HAP-1 (cell line): ENCODE results near the gene SYT14.
"Not testable (repeated sequence)": the region's sequence is repeated elsewhere in the genome, so short reads cannot be mapped to it uniquely, and the experiment has no call there.

ENCODE experiments used
- DNase-seq, 2 experiments: peaks; one replicate each; pipeline ENCODE4 v3.0.0-alpha.2; 2016 to 2020; ENCODE audit warnings: low spot score in 2 of 2
- H3K27me3 ChIP-seq: fragments of 250-450 bp; sonication (Bioruptor Pico); 2 replicates; pipeline ENCODE4 v1.5.1; 2020; ENCODE audit warnings: low read depth, mild to moderate bottlenecking, moderate library complexity
- H3K36me3 ChIP-seq: fragments of 250-450 bp; sonication (Bioruptor Pico); replicated peaks from 2 replicates; pipeline ENCODE4 v1.5.1; 2020; ENCODE audit warnings: mild to moderate bottlenecking
- H3K4me1 ChIP-seq: fragments of 250-450 bp; sonication (Bioruptor Pico); 2 replicates; pipeline ENCODE4 v1.5.1; 2020; ENCODE audit warnings: mild to moderate bottlenecking
- H3K4me3 ChIP-seq: fragments of 250-450 bp; sonication (Bioruptor Pico); 2 replicates; pipeline ENCODE4 v1.5.1; 2020; ENCODE audit warnings: mild to moderate bottlenecking, moderate library complexity
- H3K9me3 ChIP-seq: fragments of 250-450 bp; sonication (Bioruptor Pico); 2 replicates; pipeline ENCODE4 v1.5.1; 2020; ENCODE audit warnings: mild to moderate bottlenecking, moderate library complexity
- in situ Hi-C: fragments of 300-500 bp; cut with MboI; formaldehyde crosslinking; loops from 3 replicates; pipeline ENCODE4 v1.14.3; 2020; ENCODE audit warnings: low sequenced_read_pairs, inconsistent platforms, mixed read lengths

SYT14 gene

DNA sequence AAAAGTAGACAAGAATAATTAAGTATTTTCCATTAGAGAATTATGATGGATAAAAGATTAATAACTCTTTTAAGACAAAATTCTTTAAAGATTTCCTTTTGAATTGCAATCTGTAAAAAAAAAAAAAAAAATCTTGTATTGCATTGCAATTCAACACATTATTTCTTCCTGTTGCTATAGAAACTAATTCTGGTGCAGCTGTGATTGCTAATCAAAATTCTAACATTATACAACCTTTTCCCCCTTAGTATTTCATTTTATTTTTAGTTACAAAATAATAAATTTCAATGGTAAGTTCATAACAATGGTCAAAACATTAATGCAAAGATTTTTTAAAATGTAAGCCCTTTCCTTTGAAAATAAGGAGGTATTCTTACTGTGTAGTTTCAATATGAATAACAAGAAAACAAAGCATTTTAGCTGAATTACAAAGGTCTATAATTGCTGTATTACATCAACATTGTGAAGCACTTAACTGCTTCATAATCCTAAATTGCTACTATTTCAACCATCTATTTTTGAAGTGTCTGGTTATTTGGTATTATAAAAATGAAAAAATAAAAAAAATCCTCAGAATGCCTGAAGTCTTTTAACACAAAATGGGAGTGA lies 135.0 kb downstream of the SYT14 start:
- peaks cover 10% of the 10 kb centered on the region for H3K27me3 ChIP-seq
- no peaks in the 10 kb centered on the region for H3K36me3 ChIP-seq
- H3K9me3 ChIP-seq = no peaks in the 10 kb centered on the region
- in situ Hi-C loops = no loop called here
- H3K4me1 ChIP-seq = 0 out of 2 replicates have a peak, but pooled peaks cover 3% of the 10 kb centered on the region
- H3K4me3 ChIP-seq = no peak overlapping the region
- peak in 1 of 2 experiments; percentile 67 for DNase-seq

DNA sequence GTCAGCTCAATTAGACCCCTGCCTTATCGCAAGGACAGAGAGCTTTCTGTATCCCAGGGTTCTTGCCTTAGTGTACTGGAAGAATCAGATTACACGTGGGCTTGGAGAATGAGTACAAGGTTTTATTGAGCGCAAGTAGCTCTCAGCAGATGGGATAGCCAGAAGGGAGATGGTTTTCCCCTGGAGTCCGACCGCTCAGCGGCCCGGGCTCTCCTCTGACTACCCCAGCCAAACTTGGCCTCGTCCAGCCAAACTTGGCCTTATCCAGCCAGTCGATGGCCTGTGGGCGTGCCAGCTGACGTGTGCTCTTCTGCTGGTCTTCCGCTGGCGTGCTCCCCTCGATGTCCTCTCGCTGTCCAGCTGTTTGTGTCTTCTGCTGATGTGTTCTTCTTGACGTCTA lies 136.9 kb downstream of the SYT14 start:
- Histone ChIP-seq H3K36me3 (no peaks in the 10 kb centered on the region), H3K4me1 (0 out of 2 replicates have a peak, but pooled peaks cover 3% of the 10 kb centered on the region), H3K4me3 (no peak overlapping the region), H3K27me3 (peaks cover 8% of the 10 kb centered on the region), H3K9me3 (no peaks in the 10 kb centered on the region)
- no peak for DNase-seq
- in situ Hi-C loops = no loop called here

DNA sequence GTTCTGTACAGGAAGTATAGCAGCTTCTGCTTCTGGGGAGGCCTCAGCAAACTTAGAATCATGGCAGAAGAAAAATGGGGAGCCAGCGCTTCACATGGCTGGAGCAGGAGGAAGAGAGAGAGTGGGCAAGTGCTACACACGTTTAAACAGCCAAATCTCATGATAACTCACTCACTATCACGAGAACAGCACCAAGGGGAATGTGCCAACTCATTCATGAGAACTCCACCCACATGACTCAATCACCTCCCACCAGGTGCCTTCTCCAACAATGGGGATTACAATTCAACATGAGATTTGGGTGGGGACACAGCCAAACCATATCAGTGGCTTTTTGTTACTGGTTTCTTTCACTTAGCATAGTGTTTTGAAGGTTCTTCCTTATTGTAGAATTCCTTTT lies 138.6 kb downstream of the SYT14 start:
- DNase-seq = no peak
- H3K4me1 ChIP-seq = 0 out of 2 replicates have a peak, but pooled peaks cover 3% of the 10 kb centered on the region
- peaks cover 8% of the 10 kb centered on the region for H3K27me3 ChIP-seq
- H3K4me3 ChIP-seq = no peak overlapping the region
- no peaks in the 10 kb centered on the region for H3K36me3 ChIP-seq
- no peaks in the 10 kb centered on the region for H3K9me3 ChIP-seq
- in situ Hi-C loops = no loop called here

DNA sequence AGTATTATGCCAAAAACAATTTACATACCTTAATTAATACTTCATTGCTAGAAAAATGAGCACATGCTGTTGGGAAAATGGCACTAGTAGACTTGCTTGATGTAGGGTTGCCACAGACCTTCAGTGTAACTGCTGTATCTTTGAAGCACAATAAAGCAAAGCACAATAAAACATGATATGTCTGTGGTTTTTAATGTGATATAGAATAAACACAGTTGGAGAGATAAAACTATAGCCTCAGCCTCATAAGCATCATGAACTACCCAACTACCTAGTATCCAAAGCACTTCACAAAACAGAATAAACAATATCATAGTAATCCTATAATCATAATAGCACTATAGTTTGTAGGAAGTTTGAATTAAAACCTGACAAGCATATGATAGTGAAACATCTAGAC lies 143.5 kb downstream of the SYT14 start:
- Histone ChIP-seq H3K36me3 (no peaks in the 10 kb centered on the region), H3K4me3 (no peak overlapping the region), H3K4me1 (no peaks in the 10 kb centered on the region), H3K27me3 (peaks cover 14% of the 10 kb centered on the region), H3K9me3 (no peaks in the 10 kb centered on the region)
- in situ Hi-C loops = no loop called here
- no peak for DNase-seq

DNA sequence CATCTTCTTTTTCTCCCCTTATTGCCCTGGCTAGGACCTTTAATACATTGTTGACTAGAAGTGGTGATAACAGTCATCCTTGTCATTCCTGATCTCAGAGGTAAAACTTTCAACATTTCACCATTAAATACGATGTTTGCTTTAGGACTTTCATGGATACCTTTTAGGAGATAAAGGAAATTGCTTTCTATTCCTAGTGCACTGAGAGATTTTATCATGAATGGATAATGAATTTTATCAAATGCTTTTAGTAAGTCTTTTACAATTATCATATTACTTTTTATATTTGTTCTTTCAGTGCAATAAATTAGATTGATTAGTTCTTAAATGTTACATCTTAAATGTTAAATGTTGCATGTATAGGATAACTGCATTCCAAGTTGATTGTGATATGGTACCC lies 147.3 kb downstream of the SYT14 start:
- no peaks in the 10 kb centered on the region for H3K4me1 ChIP-seq
- in situ Hi-C loops = no loop called here
- no peak overlapping the region for H3K4me3 ChIP-seq
- no peaks in the 10 kb centered on the region for H3K36me3 ChIP-seq
- peaks cover 11% of the 10 kb centered on the region for H3K27me3 ChIP-seq
- no peaks in the 10 kb centered on the region for H3K9me3 ChIP-seq
- DNase-seq = no peak

DNA sequence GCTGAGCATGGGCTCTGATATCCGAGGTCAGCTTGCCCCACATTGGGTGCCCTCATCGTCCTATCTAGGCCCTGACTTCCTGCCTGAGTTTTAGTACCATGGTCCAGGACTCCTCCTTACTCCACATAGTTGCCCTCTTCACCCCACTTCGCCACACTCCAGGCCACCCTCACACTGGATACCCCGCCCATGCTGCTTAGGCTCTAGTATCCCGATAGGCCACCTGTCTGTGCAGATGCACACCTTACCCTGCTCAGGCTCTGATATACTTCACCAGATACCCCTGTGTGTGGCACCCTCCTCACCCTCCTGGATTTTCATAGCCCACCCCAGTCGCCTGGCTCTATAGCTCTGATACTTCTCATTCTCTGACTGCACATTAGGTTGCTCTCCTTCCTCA lies 149.0 kb downstream of the SYT14 start:
- in situ Hi-C loops = no loop called here
- no peaks in the 10 kb centered on the region for H3K36me3 ChIP-seq
- H3K9me3 ChIP-seq = no peaks in the 10 kb centered on the region
- H3K27me3 ChIP-seq = peaks cover 6% of the 10 kb centered on the region
- no peak for DNase-seq
- H3K4me3 ChIP-seq = no peak overlapping the region
- no peaks in the 10 kb centered on the region for H3K4me1 ChIP-seq

DNA sequence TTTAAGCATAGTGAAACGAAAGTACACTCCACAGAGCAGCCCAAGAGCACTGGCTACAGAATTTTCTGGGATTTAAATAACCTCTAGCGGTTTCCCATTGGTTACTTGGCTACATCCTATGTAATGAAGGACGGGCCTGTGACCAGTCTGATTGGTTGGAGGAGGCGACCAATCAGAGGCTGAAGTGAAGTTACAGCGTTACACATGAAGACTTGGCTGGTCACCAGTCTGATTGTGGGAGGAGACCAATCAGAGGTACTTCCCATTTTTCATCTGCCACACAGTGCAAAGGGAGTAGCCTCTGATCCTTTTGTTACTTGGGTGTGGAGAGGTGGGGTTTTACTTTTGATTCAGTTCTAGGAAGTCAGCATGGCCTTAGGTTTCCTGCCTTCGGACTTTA lies 151.8 kb downstream of the SYT14 start:
- Histone ChIP-seq H3K4me3 (no peak overlapping the region), H3K4me1 (no peaks in the 10 kb centered on the region), H3K9me3 (no peaks in the 10 kb centered on the region), H3K36me3 (no peaks in the 10 kb centered on the region), H3K27me3 (peaks cover 10% of the 10 kb centered on the region)
- in situ Hi-C loops = no loop called here
- DNase-seq = no peak

DNA sequence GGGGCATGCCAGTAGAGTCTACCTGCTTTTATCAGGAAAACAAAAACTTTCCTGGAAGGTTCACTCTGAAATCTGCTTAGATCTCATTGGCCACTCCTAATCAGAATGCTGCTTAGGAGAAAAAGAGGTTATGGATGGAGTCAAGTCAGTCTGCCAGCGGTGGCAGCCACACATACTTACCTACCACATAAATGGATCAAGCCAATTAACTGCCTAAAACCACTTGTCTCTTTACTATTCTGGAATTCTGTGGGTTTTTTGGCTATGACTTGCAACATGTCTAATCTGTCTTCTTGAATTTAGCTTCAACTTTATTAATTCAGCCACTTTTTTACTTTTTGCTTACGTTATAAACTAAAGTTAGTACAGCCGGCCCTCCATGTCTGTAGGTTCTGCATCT lies 154.3 kb downstream of the SYT14 start:
- no peak overlapping the region for H3K4me3 ChIP-seq
- H3K9me3 ChIP-seq = no peaks in the 10 kb centered on the region
- no peaks in the 10 kb centered on the region for H3K36me3 ChIP-seq
- peaks cover 13% of the 10 kb centered on the region for H3K27me3 ChIP-seq
- H3K4me1 ChIP-seq = no peaks in the 10 kb centered on the region
- DNase-seq = no peak
- in situ Hi-C loops = no loop called here

DNA sequence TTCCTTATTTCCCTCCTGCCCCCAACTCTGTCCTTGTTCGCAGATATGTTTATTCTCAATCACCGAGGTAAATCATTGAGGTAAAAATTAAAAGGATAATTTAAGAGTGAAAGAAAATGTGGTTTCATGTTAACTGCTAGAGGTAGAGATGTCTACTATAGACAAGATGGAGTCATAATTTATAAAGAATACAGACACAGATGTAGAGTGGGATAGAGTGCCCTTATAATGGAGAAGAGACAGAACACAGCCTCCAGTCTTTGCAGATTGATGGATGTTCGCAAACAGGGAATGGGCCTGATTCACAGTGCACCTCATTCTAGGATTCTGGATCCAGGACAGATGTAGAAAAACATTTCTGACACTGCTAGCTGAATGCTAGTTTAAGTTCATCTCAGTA lies 155.4 kb downstream of the SYT14 start:
- H3K9me3 ChIP-seq = no peaks in the 10 kb centered on the region
- in situ Hi-C loops = no loop called here
- H3K27me3 ChIP-seq = peaks cover 13% of the 10 kb centered on the region
- no peak for DNase-seq
- no peak overlapping the region for H3K4me3 ChIP-seq
- no peaks in the 10 kb centered on the region for H3K4me1 ChIP-seq
- no peaks in the 10 kb centered on the region for H3K36me3 ChIP-seq

DNA sequence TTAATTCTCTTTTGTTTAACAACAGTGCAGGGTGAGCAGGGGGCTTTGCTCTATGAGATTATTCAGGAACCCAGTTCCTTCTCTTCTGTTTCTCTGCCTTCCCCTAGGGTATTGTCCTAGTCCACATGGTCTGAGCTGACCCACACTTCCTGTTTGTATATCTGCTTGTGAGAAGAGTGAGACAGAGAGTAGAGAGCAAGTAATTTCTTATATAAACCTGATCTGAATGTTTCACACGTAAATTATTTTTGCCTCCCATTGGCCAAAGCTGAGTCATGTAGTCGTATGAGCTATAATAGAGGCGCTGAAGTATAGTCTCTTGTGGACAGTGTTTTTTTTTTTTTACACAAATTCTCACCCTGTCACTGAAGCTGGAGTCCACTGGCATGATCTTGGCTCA lies 160.3 kb downstream of the SYT14 start:
- in situ Hi-C loops = no loop called here

DNA sequence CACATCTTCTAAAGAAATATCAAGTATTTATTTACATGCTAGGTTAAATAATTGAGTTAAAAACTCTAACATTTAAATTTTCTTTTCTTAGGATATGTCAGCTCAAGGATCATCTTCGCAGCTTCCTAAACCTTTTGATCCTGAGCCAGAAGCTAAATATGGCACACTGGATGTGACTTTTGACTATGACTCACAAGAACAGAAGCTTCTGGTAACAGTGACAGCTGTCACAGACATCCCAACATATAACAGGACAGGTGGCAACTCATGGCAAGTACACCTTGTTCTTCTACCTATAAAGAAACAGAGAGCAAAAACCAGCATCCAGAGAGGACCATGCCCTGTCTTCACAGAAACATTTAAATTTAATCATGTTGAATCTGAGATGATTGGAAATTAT lies 161.9 kb downstream of the SYT14 start:
- Histone ChIP-seq H3K9me3 (no peaks in the 10 kb centered on the region), H3K4me1 (no peaks in the 10 kb centered on the region), H3K36me3 (no peaks in the 10 kb centered on the region), H3K27me3 (peaks cover 25% of the 10 kb centered on the region), H3K4me3 (no peak overlapping the region)
- in situ Hi-C loops = no loop called here
- no peak for DNase-seq

More for the DNA sequence above, 160.3 kb downstream of the SYT14 start:
- H3K27me3 ChIP-seq = peaks cover 29% of the 10 kb centered on the region
- no peaks in the 10 kb centered on the region for H3K4me1 ChIP-seq
- no peaks in the 10 kb centered on the region for H3K36me3 ChIP-seq
- no peaks in the 10 kb centered on the region for H3K9me3 ChIP-seq
- H3K4me3 ChIP-seq = no peak overlapping the region
- DNase-seq = no peak

DNA sequence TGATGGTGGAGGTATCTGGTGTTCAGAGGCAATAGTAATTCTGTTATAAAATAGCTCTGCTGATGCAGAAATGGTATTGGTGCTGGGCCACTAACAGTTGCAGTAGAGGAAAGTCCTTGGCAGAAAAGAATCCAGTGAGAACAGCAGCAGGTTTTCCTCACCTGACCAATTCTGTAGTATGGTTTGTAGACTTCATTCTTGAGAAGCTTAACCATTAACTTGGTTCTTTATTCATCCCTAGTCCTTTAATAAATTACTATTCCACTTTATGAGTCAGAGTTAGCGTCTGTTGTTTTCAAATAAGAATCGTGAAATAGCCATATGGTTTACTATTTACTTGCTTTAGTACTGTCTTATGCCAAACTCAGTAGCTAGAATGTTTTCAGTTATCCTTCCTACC lies 166.1 kb downstream of the SYT14 start:
- peaks cover 21% of the 10 kb centered on the region for H3K27me3 ChIP-seq
- in situ Hi-C loops = no loop called here
- H3K9me3 ChIP-seq = no peaks in the 10 kb centered on the region
- H3K36me3 ChIP-seq = no peaks in the 10 kb centered on the region
- no peak for DNase-seq
- H3K4me3 ChIP-seq = no peak overlapping the region
- H3K4me1 ChIP-seq = no peaks in the 10 kb centered on the region

DNA sequence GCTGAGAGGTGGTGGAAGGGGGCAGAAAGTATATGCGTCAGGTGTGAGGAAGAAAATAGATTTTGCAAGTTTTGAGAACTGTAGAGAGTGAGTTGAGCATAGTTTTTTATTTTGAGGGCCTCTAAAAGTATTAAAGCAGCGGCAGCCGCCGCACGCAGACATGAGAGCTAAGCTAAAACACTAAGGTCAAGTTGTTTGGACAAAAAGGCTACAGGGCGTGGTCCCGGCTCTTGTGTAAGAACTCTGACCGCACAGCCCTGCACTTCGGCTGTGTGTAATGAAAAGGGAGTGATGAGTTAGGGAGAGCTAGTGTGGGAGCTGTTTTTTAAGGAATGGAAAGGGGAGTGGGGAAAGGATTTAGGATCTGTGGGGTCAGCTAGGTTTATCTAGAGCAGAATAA lies 174.9 kb downstream of the SYT14 start:
- in situ Hi-C loops, H3K4me3 ChIP-seq, H3K36me3 ChIP-seq, H3K27me3 ChIP-seq, DNase-seq, H3K4me1 ChIP-seq, H3K9me3 ChIP-seq: not testable (repeated sequence)

DNA sequence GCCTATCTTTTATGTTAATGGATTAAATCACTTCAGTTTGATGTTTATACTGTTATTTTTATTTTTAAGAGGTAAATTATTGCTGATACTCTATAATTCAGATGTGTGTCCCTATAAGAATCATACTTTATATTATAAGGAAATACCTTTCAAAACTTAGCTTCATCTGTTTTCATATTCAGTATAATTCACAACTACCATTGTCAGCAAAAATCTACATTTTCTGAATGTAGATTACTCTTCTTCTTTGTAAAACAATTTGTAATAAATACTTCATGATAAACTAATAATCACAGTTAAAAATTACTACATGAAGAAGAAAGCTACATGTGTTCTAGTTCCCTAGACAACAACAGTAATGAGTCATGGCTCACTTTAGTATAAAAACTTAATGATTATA lies 179.2 kb downstream of the SYT14 start:
- in situ Hi-C loops = no loop called here
- DNase-seq = no peak
- Histone ChIP-seq H3K4me1 (peaks cover 8% of the 10 kb centered on the region; the same call in 1 of the 2 replicates), H3K4me3 (no peak overlapping the region), H3K9me3 (no peaks in the 10 kb centered on the region), H3K36me3 (no peaks in the 10 kb centered on the region), H3K27me3 (peaks cover 26% of the 10 kb centered on the region)

DNA sequence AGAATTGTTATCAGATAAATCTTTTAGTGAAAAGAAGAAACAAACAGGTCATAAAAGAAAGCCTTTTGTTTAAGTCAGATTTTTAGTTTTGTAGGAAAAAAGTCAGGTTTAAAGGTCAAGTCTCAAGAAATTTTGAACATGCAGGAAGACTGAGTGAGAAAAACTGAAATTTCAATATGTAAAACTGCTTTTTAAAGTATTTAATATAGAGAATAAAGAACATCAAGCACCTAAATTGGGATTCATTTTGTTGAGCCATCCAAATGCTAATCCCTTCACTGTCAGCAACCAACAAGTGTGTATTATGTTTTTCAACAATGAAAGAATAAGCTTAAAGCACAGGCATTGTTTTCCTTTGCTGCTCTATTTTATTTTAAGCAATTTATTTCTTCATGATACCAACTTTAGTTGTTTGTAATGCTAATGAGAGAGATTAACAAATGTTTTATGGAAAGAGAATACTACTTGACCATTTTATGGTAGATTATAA lies 179.7 kb downstream of the SYT14 start:
- in situ Hi-C loops = no loop called here
- H3K4me3 ChIP-seq = no peak overlapping the region
- DNase-seq = peak; percentile 8 to 97
- H3K36me3 ChIP-seq = no peaks in the 10 kb centered on the region
- H3K27me3 ChIP-seq = peaks cover 28% of the 10 kb centered on the region
- H3K9me3 ChIP-seq = no peaks in the 10 kb centered on the region
- peaks cover 8% of the 10 kb centered on the region; the same call in 1 of the 2 replicates for H3K4me1 ChIP-seq
